Small intestine (tissue), 7 donors: ENCODE results near the gene IGSF21. TPM values are rescaled to one million over a fixed set of nuclear protein-coding genes. Genes with fewer than 3 reads are reported as not detected.

Source experiments
- DNase-seq, 2 donors: peaks; one replicate each; pipeline versions ENCODE4 v3.0.0 to v3.0.0-alpha.2; 2013
- FAIRE-seq: peaks from 2 replicates; lab custom pipeline; 2012; peaks lifted over from hg19 to GRCh38; lab: Jason Lieb, UNC
- H3K27ac ChIP-seq, 3 donors: one replicate each; pipeline ENCODE4 v1.5.1; 2013; ENCODE audit warnings: low read length in 2 of 3, mild to moderate bottlenecking in 2 of 3, control low read depth in 1 of 3, inconsistent platforms in 1 of 3, low read depth in 1 of 3, moderate library complexity in 1 of 3
- H3K27me3 ChIP-seq, 3 donors: one replicate each; pipeline ENCODE4 v1.6.1; 2013; ENCODE audit warnings: low read length in 3 of 3, inconsistent platforms in 1 of 3; ENCODE audit not compliant: control insufficient read depth in 3 of 3, insufficient read depth in 3 of 3
- H3K36me3 ChIP-seq, 3 donors: one replicate each; pipeline ENCODE4 v1.6.1; 2013; ENCODE audit warnings: low read length in 3 of 3, inconsistent platforms in 1 of 3, low read depth in 1 of 3, mild to moderate bottlenecking in 1 of 3, moderate library complexity in 1 of 3; ENCODE audit not compliant: control insufficient read depth in 3 of 3, insufficient read depth in 2 of 3
- H3K4me1 ChIP-seq, 3 donors: one replicate each; pipeline ENCODE4 v1.6.1; 2013; ENCODE audit warnings: low read length in 2 of 3, inconsistent platforms in 1 of 3, low read depth in 1 of 3, mild to moderate bottlenecking in 1 of 3, moderate library complexity in 1 of 3; ENCODE audit not compliant: control insufficient read depth in 3 of 3, insufficient read depth in 2 of 3
- H3K4me3 ChIP-seq, 3 donors: one replicate each; pipeline ENCODE4 v1.5.1; 2013; ENCODE audit warnings: low read length in 3 of 3, control low read depth in 1 of 3, inconsistent platforms in 1 of 3, low read depth in 1 of 3, mild to moderate bottlenecking in 1 of 3, moderate library complexity in 1 of 3
- H3K9me3 ChIP-seq, 2 donors: one replicate each; pipeline ENCODE4 v1.6.1; 2013; ENCODE audit warnings: low read depth in 1 of 2, low read length in 1 of 2; ENCODE audit not compliant: control insufficient read depth in 2 of 2, insufficient read depth in 1 of 2
- WGBS, 3 donors: extraction: QIAGEN DNeasy Blood & Tissue Kit; methylation state at CpG; one replicate each; pipeline ENCODE4 v1.1.7; 2013; 5-methylcytosine and 5-hydroxymethylcytosine counted together
- polyA plus RNA-seq, 4 donors: library from polyadenylated mRNA; stranded (reverse) in 3 of 4; unstranded in 1 of 4; fragments of 200-250 nt in 3 of 4; fragments of 120-200 nt in 1 of 4; gene quantifications; one replicate each; pipeline versions ENCODE4 v1.2.1 to v1.2.3, GENCODE V29; 2013
- donor health status: healthy with polysubstance abuse.
- donor health status: control.
- donor health status: control.
- donor health status: Bipolar disorder and iron deficiency.
- donor health status: healthy.

Gene IGSF21
- polyA plus RNA-seq, 4 donors, result 0.18 to 0.38 TPM; not detected in 2

DNA sequence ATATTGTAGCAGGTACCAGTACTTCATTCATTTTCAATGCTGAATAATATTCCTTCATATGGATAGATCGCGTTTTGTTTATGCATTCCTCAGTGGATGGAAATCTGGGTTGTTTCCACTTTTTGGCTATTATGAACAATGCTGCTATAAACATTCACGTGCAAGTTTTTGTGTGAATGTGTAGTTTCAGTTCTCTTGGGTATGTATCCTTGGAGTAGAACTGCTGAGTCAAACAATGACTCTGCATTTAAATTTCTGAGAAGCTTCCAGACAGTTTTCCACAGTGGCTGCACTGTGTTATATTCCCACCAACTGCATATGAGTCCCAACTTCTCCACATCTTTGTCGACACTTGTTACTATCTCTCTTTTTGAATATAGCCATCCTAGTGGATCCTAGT lies 235.1 kb downstream of the IGSF21 start:
- no peak overlapping the region for H3K4me3 ChIP-seq
- DNase-seq (no peak), FAIRE-seq (no peak)

DNA sequence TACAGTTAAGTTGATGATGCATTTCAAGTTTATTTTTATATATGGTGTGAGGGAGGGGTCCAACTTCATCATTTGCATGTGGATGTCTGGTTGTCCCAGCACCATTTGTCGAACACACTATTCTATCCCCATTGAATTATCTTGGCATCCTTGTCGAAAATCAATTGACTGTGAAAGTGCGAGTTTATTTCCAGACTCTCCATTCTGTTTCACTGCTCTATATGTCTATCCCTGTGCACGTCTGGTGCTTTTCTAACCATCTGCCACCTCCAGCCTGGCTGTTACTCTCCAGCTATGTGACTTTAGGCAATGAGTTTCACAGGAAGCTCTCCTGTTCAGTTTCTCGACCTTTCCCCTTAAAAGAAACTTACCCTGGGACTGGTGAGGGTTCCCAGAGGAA lies 236.0 kb downstream of the IGSF21 start:
- Histone ChIP-seq H3K27ac (no peak overlapping the region), H3K27me3 (no peaks in the 10 kb centered on the region), H3K4me1 (no peaks in the 10 kb centered on the region), H3K36me3 (no peaks in the 10 kb centered on the region), H3K4me3 (no peak overlapping the region), H3K9me3 (no peaks in the 10 kb centered on the region)
- WGBS, 3 donors, result 71 to 80% (median 78%) methylated on average over 5 of the region's 5 CpGs
- FAIRE-seq (no peak), DNase-seq (no peak)

More for the DNA sequence above, 235.1 kb downstream of the IGSF21 start:
- H3K27me3 ChIP-seq, result no peaks in the 10 kb centered on the region
- H3K27ac ChIP-seq, result no peak overlapping the region
- H3K4me1 ChIP-seq, result no peaks in the 10 kb centered on the region
- 80 to 88% (median 85%) methylated on average over 4 of the region's 4 CpGs for WGBS, 3 donors
- no peaks in the 10 kb centered on the region for H3K36me3 ChIP-seq
- H3K9me3 ChIP-seq, result no peaks in the 10 kb centered on the region

- FAIRE-seq (no peak), DNase-seq (no peak)
- H3K27me3 ChIP-seq, result no peaks in the 10 kb centered on the region
- H3K36me3 ChIP-seq, result no peaks in the 10 kb centered on the region
- H3K4me1 ChIP-seq, result no peaks in the 10 kb centered on the region
- no peak overlapping the region for H3K4me3 ChIP-seq
- no peak overlapping the region for H3K27ac ChIP-seq
- WGBS, 3 donors, result 8 to 31% (median 17%) methylated on average over 3 of the region's 3 CpGs
- H3K9me3 ChIP-seq, result no peaks in the 10 kb centered on the region
These were observed 237.2 kb downstream of the IGSF21 start for GRCh38 chr1:18344755-18345154.

DNA sequence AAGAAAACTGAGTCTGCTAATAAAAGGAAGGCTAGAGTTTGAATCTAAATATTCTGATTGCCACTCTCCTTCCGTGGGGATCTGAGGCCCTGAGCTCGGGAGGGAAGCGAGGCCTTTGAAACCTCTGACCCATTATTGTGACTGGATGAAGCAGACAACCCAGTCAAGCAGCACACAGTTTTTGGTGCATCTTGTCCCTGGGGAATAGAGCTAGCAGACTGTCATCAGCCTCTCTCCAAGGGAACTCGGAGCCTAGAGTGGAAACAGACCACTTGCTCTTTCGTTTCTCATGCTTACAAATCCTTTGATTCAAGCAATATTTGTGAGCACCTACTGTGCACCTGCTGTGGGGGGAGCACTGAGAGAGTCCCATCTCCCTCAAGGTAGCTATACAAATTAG lies 240.0 kb downstream of the IGSF21 start:
- no peaks in the 10 kb centered on the region for H3K36me3 ChIP-seq
- H3K4me1 ChIP-seq, result no peaks in the 10 kb centered on the region
- WGBS, 3 donors, result 74 to 85% (median 84%) methylated on average over 5 of the region's 5 CpGs
- H3K4me3 ChIP-seq, result no peak overlapping the region
- H3K27me3 ChIP-seq, result peaks cover 0 to 4% (median 0%) of the 10 kb centered on the region in 3 donors
- no peak overlapping the region for H3K27ac ChIP-seq
- FAIRE-seq, result no peak
- DNase-seq, result no peak
- H3K9me3 ChIP-seq, result no peaks in the 10 kb centered on the region

DNA sequence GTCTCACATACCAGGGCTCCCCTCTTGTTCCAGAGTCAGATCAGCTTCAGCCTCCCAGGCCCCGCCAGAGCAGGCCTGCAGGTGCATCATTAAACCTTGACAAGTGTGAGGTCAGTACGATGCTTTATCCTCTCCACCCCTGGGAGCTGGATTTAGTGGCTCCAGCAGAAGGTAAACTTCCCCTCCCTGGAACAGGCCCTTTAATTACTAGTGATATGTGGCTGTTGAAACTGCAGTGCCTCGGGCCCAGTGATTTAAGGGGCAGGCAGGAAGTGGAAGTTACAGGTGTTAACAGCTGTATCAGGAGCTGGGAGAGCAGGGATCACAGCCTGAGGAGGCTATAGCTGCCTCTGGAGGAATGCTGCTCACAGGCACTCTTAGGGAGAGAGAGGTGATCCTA lies 240.8 kb downstream of the IGSF21 start:
- no peaks in the 10 kb centered on the region for H3K36me3 ChIP-seq
- peaks cover 0 to 7% (median 0%) of the 10 kb centered on the region in 3 donors for H3K27me3 ChIP-seq
- H3K27ac ChIP-seq, result no peak overlapping the region
- 15 to 38% (median 15%) methylated on average over 3 of the region's 3 CpGs for WGBS, 3 donors
- H3K4me1 ChIP-seq, result no peaks in the 10 kb centered on the region
- FAIRE-seq, result no peak
- H3K4me3 ChIP-seq, result no peak overlapping the region
- no peak for DNase-seq
- H3K9me3 ChIP-seq, result no peaks in the 10 kb centered on the region

DNA sequence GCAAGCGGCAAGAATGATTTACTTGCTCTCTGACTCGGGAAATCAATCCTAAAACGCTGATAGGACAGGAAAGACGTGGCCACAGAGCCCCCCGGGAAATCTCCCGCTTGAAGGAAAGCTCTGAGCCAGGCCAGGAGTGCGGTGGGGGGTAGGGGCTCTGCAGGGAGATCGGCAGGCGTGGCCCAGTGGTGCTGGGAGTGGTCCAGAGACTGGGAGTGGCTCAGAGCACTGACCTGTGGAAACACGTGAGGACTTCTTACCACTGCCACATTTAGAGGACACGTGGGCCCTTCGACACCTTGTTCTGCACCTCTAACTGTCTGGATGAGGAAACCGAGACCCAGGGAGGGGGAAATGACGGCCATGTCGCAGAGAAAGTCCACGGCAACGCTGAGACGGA lies 243.1 kb downstream of the IGSF21 start:
- no peaks in the 10 kb centered on the region for H3K4me1 ChIP-seq
- H3K4me3 ChIP-seq, result no peak overlapping the region
- peaks cover 0 to 12% (median 0%) of the 10 kb centered on the region in 3 donors for H3K27me3 ChIP-seq
- no peaks in the 10 kb centered on the region for H3K36me3 ChIP-seq
- H3K9me3 ChIP-seq, result no peaks in the 10 kb centered on the region
- H3K27ac ChIP-seq, result no peak overlapping the region
- WGBS, 3 donors, result 46 to 63% (median 56%) methylated on average over 18 of the region's 18 CpGs
- FAIRE-seq (no peak), DNase-seq (no peak)

- Histone ChIP-seq H3K27ac (no peak overlapping the region), H3K36me3 (no peaks in the 10 kb centered on the region), H3K27me3 (peaks cover 0 to 12% (median 0%) of the 10 kb centered on the region in 3 donors), H3K4me1 (no peaks in the 10 kb centered on the region), H3K9me3 (no peaks in the 10 kb centered on the region), H3K4me3 (no peak overlapping the region)
- no peak for FAIRE-seq
- WGBS, 3 donors, result 76 to 79% (median 78%) methylated on average over 10 of the region's 10 CpGs
- no peak for DNase-seq
These were observed 244.1 kb downstream of the IGSF21 start for GRCh38 chr1:18351735-18352134.

DNA sequence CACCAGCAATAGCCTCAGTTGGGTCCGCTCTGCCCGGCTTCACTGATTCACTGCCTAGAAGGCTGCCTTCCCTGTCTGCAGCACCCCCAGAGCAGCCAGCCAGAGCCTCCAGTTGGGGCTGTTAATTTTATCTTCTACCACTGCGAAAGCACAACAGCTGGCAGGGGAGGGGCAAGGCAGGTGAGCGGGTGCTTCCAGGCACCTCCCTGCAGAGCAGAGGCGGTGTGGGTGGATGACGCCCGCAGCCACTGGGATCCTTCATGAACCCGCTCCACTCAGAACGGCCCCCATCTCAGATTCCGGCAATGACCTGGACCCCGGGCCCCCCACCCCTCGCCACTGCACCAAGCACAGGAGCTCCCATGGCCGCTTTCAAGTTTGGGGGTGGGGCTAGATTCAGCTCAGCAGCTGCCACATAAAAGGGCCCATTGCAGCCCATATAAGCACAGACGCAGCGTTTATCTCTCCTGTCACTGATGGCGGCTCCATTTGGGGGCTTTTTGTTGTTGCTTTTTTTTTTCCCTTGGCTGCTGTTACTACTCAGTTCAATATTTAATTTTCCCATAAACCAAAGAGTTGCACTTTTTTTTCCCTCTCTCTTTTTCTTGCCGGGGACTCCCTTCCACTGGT lies 245.2 kb downstream of the IGSF21 start:
- Histone ChIP-seq H3K36me3 (no peaks in the 10 kb centered on the region), H3K9me3 (no peaks in the 10 kb centered on the region), H3K4me3 (no peak overlapping the region), H3K27me3 (peaks cover 0 to 12% (median 0%) of the 10 kb centered on the region in 3 donors), H3K27ac (no peak overlapping the region), H3K4me1 (no peaks in the 10 kb centered on the region)
- no peak for DNase-seq
- no peak for FAIRE-seq
- 23 to 41% (median 39%) methylated on average over 17 of the region's 17 CpGs for WGBS, 3 donors

- WGBS, 3 donors, result 82 to 93% (median 88%) methylated on average over 1 of the region's 1 CpG
- no peaks in the 10 kb centered on the region for H3K9me3 ChIP-seq
- H3K27me3 ChIP-seq, result peaks cover 0 to 12% (median 0%) of the 10 kb centered on the region in 3 donors
- no peak overlapping the region for H3K4me3 ChIP-seq
- H3K4me1 ChIP-seq, result no peaks in the 10 kb centered on the region
- H3K27ac ChIP-seq, result no peak overlapping the region
- FAIRE-seq (no peak), DNase-seq (no peak)
- no peaks in the 10 kb centered on the region for H3K36me3 ChIP-seq
These were observed 245.9 kb downstream of the IGSF21 start for GRCh38 chr1:18353528-18353927.
